ENCODE results near the gene NWD2.

Gene NWD2

DNA sequence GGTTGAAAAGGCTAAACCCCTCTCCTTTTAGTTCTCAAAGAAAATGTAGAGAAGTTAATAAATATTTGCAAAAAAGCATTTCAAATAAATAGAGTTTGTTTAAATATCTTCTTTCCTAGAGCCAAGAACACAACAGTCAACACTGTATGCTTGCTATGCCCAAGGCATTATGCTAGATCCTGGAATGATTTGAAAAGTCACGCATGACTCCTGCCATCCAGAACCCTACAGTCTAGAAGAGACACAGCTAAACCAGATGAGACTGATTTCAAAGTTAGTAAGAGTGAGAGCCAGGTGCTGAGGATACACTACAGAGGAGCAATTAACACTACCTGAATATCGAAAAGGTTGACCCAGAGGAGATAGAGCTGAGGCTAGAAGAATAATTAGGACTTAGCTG, 205.8 kb downstream of the NWD2 start:
- Histone ChIP-seq H4K20me1 (no peaks in the 10 kb centered on the region), H3K4me3 (no peak overlapping the region), H3K4me1 (no peaks in the 10 kb centered on the region), H3K27ac (no peak overlapping the region), H3K9me3 (peaks cover 9% of the 10 kb centered on the region), H3K36me3 (no peaks in the 10 kb centered on the region), H3K4me2 (no peak overlapping the region), H3K9ac (no peak overlapping the region), H3K27me3 (no peaks in the 10 kb centered on the region)
- no peak for TF ChIP-seq Cebpa-rat (IDR thresholded peaks at IDR 0.05)

DNA sequence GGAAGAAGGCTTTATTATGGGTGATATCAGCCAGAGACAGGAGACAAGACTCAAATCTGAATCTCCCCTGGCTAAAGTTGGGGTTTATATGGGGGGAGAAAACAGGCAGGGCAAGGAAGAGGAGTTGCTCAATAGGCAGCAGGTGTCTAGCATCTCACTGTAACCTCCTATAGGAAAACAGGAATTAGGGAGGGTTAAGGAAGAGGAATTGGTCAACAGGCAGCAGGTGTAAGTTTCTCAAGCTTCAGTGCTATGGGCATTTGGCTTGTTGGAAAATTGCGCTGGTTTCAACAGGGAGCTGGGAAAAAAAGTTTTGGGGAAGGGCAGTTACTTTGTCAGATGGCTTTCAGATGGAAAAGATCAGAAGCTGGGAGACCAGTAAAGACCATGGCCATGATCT, 206.4 kb downstream of the NWD2 start:
- Histone ChIP-seq H3K27ac (no peak overlapping the region), H3K27me3 (no peaks in the 10 kb centered on the region), H3K4me2 (no peak overlapping the region), H3K4me1 (no peaks in the 10 kb centered on the region), H3K9me3 (peaks cover 9% of the 10 kb centered on the region), H3K9ac (no peak overlapping the region), H3K36me3 (no peaks in the 10 kb centered on the region), H3K4me3 (no peak overlapping the region), H4K20me1 (no peaks in the 10 kb centered on the region)
- TF ChIP-seq Cebpa-rat (IDR thresholded peaks at IDR 0.05) = no peak

DNA sequence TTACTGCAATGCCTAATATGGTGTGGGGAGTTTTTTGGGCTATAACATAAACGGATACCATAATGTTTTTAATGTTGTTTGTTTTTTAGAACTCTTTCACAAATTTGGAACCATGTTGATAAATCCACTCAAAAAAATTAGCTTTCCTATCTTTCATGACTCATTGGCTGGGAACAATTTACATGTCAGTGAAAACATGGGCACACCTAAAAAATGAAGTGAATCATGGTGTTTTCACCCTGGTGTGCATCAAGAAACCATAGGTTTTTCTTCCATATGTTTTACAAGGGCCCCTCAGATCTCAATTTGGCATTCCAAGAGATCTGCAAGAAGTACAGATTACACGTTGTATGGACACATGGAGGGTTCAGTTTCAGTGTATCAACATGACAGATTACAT, 207.1 kb downstream of the NWD2 start:
- Histone ChIP-seq H3K36me3 (no peaks in the 10 kb centered on the region), H4K20me1 (no peaks in the 10 kb centered on the region), H3K9me3 (peaks cover 9% of the 10 kb centered on the region), H3K9ac (no peak overlapping the region), H3K4me3 (no peak overlapping the region), H3K27me3 (no peaks in the 10 kb centered on the region), H3K27ac (no peak overlapping the region), H3K4me2 (no peak overlapping the region), H3K4me1 (no peaks in the 10 kb centered on the region)
- no peak for TF ChIP-seq Cebpa-rat (IDR thresholded peaks at IDR 0.05)

DNA sequence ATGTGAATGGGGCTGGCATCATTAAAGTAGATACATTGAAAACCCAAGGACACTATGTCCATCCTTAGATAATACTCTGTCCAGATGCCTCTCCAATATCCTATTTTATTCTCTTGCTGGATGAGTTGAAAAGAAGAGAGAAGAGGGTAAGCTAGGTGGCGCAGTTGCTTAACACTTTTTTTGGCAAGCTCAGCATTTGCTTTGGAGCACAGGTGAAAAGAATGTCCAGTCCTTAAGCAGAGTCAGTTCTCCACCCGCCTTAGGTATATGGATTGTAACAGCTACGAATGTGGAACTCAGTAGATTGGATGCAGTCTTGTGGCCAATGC, 208.4 kb downstream of the NWD2 start:
- Histone ChIP-seq H3K4me2 (no peak overlapping the region), H3K9ac (no peak overlapping the region), H3K27ac (no peak overlapping the region), H3K27me3 (no peaks in the 10 kb centered on the region), H3K4me3 (no peak overlapping the region), H3K4me1 (no peaks in the 10 kb centered on the region), H4K20me1 (no peaks in the 10 kb centered on the region), H3K36me3 (no peaks in the 10 kb centered on the region), H3K9me3 (peaks cover 9% of the 10 kb centered on the region)
- TF ChIP-seq Cebpa-rat (IDR thresholded peaks at IDR 0.05) = no peak

DNA sequence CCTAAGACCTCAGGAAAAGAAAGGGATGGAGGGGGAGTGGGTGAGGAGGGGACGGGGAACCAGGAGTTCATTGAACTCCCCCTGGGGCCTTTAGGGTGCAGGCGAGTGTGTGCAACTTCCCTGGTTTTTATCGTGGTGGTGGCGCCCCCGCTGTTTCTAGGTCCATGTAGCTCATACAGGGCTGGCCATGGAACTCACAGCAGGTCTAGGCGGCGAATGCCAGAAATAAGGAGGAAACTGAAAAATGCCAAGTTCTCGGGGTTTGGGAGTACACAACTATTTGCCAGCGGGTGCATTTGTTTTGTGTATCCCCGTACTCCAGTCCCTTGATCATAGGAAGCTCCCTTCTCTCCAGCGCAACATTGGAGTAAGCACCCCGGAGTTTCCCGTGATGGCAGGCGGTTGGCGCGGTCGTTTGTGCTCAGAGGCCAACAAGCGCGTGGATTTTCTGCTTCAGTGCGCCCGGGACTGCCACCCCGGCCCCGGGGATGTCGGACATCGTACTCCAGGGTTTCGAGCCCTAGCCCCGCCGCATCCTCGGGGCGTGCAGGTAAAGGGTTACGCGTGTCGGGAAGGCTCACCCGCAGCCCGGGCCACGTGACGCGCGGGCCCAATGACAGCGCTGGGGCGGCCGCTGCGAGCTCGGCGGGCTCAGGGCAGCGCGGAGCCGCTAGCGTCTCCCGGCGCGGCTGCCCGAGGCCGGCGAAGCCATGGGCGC, 208.9 kb downstream of the NWD2 start:
- no peak for TF ChIP-seq Cebpa-rat (IDR thresholded peaks at IDR 0.05)

DNA sequence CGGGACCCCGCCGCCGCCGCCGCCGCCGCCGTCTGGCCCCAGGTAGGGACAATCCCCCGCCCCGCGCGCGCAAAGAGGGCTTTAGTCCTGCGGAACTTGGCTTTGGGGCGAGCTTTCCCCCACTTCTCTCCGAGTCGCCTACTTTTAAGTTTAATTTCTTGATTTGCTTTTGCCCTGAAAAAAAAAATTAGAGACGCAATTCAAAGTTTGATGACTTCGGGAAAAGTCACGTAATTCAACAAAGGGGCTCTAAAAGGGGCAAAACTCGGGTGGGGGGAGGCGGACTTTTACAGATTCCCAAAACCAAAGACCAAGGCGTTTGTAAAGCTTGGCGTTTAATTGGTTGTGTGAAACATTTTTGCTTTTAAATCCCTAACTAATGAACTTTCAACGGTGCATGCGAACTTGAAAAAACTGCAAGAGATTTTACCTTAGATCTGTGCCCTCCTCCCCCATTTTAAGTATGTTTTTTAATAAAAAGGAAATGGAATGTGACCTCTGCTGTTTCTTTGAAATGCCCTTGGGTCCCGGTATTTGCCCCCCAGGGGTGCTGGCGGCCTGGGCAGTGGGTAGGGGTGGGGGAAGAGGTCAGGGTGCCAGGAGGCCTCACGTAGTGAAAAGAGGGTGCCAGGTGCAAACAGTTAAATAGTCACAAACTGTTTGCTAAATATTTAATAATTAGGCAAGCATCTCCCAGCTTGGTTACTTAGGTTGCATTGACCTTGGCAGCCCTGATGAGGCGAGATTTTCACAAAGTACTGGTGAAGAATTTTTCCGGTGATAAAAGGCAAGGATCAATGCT, 209.7 kb downstream of the NWD2 start:
- no peak for TF ChIP-seq Cebpa-rat (IDR thresholded peaks at IDR 0.05)
- Histone ChIP-seq H3K27me3 (no peaks in the 10 kb centered on the region), H3K27ac (no peak overlapping the region), H4K20me1 (no peaks in the 10 kb centered on the region), H3K9me3 (peaks cover 9% of the 10 kb centered on the region), H3K9ac (no peak overlapping the region), H3K4me1 (no peaks in the 10 kb centered on the region), H3K4me3 (no peak overlapping the region), H3K36me3 (no peaks in the 10 kb centered on the region), H3K4me2 (no peak overlapping the region)

More for the DNA sequence above, 208.9 kb downstream of the NWD2 start:
- Histone ChIP-seq H3K4me1 (no peaks in the 10 kb centered on the region), H3K9me3 (peaks cover 9% of the 10 kb centered on the region), H3K4me3 (no peak overlapping the region), H3K27me3 (no peaks in the 10 kb centered on the region), H3K27ac (no peak overlapping the region), H3K36me3 (no peaks in the 10 kb centered on the region), H3K9ac (no peak overlapping the region), H4K20me1 (no peaks in the 10 kb centered on the region), H3K4me2 (no peak overlapping the region)

DNA sequence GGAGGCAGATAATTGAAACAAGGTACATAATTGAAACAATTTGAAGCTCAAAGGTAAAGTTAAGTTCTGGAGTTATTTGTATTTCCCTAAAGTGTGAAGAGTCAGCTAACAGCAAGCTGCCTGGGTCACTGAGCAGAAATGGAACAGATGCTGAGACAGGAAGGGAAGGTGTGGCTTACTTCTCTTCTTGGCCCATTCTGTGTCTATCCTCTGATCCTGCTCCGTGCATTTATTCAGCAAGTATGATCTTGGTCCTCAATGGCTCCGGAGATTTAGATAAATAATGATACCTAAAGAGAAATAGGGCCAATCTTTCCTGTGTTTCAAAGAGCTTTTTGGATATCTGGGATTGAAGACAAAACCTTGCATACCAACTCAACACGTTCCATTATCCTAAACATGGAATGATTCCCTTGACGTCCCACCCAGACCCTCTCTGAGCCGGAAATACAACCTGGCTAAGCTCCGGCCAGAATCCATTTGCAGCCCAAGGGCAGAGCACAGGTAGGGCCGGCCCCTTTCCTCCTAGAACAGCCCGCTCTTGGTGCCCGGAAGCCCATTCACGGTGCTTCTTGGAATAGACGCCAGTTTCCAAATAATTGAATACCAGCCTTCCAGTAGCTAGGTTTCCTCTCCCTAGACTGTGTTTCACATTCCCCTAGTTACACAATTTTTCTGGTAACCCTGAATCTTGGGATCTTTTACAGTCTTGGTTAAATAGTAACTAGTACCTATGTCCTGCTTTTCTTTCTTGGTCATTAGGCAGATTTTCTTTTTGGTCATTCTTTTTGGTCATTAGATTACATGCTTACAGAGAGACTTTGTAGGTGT, 211.0 kb downstream of the NWD2 start:
- no peaks in the 10 kb centered on the region for H3K36me3 ChIP-seq
- no peaks in the 10 kb centered on the region for H4K20me1 ChIP-seq
- no peak overlapping the region for H3K9ac ChIP-seq
- H3K27ac ChIP-seq = no peak overlapping the region
- TF ChIP-seq Cebpa-rat (IDR thresholded peaks at IDR 0.05) = no peak
- no peak overlapping the region for H3K4me2 ChIP-seq
- no peaks in the 10 kb centered on the region for H3K27me3 ChIP-seq
- no peaks in the 10 kb centered on the region for H3K4me1 ChIP-seq
- H3K9me3 ChIP-seq = peaks cover 9% of the 10 kb centered on the region
- no peak overlapping the region for H3K4me3 ChIP-seq

DNA sequence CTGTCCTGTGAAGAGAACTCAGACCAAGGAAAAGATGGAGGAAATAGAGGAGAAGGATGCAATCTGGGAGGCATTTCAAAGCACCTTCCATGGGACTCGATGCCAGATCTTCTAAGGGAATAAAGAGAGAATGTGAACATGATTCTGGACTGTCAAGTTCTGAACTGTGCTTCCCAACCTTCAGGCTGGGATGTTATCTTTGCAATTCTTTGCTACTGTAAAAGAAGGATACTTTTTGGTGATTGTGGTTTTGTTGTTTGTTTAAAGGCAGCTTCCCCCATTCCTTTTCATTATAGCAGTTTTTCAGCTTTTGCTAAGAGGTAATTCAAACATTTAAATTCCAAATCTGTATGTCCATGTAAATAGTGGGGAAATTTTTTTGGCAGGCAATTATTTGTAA, 217.3 kb downstream of the NWD2 start:
- Histone ChIP-seq H3K9me3 (no peaks in the 10 kb centered on the region), H3K9ac (no peak overlapping the region), H3K4me3 (no peak overlapping the region), H4K20me1 (no peaks in the 10 kb centered on the region), H3K36me3 (no peaks in the 10 kb centered on the region), H3K4me1 (no peaks in the 10 kb centered on the region), H3K27ac (no peak overlapping the region), H3K27me3 (no peaks in the 10 kb centered on the region), H3K4me2 (no peak overlapping the region)
- TF ChIP-seq Cebpa-rat (IDR thresholded peaks at IDR 0.05) = no peak

DNA sequence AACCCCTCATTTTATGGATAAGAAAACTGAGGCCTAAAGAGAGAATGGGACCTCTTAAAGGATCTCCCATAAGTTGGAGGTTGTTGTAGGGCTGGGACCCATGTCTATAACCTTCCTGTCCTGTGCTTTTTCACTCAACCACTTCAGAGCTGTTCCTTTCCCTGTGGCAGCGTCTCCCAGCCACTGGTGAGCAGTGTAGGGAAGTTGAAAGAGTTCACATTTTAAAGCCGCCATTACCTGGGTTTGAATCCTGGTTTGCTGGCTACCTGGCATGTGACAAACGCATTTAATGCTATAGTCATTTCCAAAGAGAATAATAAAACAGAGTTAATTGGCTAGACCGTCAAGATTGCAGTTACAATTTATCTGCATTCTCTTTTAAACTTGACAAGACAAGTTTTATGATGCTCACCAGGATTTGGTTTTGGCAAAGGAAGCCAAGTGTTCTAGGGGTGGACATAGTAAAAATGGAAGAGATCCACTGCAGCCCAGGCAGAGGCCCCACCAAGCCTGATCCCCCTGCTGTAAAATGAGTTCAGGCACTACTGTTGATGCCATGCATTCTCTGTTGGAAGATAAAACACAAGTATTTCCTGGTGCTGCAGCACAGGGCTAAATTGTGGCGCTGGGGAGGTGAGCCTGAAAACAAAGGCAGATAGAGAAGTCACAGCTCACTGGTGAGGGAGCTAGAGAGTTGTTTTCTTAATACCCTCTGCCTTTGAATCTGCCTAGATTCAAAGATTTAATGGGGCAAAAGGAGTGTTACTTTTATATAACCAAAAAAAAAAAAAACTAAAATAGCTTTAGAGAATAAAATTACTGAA, 218.7 kb downstream of the NWD2 start:
- Histone ChIP-seq H3K4me2 (no peak overlapping the region), H3K4me3 (no peak overlapping the region), H4K20me1 (no peaks in the 10 kb centered on the region), H3K4me1 (no peaks in the 10 kb centered on the region), H3K9ac (no peak overlapping the region), H3K9me3 (no peaks in the 10 kb centered on the region), H3K27me3 (no peaks in the 10 kb centered on the region), H3K27ac (no peak overlapping the region), H3K36me3 (no peaks in the 10 kb centered on the region)
- TF ChIP-seq Cebpa-rat (IDR thresholded peaks at IDR 0.05) = no peak
